Right renal cortex interstitium (tissue), 3 donors: Measurements from ENCODE around the gene PC. TPM values are rescaled to one million over a fixed set of nuclear protein-coding genes. Genes with fewer than 3 reads are reported as not detected.

Source experiments
- DNase-seq, 3 donors: peaks; one replicate each; pipeline ENCODE4 v3.0.0-alpha.2; 2013; ENCODE audit warnings: low read depth in 3 of 3, low spot score in 2 of 3
- polyA plus RNA-seq, 3 donors: library from polyadenylated mRNA; unstranded; fragments of 120-200 nt; gene quantifications; one replicate each; pipeline ENCODE4 v1.2.1, GENCODE V29; 2013; ENCODE audit not compliant: insufficient read length in 3 of 3

Gene PC
- polyA plus RNA-seq, 3 donors = 36.3 to 51.2 (median 45.4) TPM

DNA sequence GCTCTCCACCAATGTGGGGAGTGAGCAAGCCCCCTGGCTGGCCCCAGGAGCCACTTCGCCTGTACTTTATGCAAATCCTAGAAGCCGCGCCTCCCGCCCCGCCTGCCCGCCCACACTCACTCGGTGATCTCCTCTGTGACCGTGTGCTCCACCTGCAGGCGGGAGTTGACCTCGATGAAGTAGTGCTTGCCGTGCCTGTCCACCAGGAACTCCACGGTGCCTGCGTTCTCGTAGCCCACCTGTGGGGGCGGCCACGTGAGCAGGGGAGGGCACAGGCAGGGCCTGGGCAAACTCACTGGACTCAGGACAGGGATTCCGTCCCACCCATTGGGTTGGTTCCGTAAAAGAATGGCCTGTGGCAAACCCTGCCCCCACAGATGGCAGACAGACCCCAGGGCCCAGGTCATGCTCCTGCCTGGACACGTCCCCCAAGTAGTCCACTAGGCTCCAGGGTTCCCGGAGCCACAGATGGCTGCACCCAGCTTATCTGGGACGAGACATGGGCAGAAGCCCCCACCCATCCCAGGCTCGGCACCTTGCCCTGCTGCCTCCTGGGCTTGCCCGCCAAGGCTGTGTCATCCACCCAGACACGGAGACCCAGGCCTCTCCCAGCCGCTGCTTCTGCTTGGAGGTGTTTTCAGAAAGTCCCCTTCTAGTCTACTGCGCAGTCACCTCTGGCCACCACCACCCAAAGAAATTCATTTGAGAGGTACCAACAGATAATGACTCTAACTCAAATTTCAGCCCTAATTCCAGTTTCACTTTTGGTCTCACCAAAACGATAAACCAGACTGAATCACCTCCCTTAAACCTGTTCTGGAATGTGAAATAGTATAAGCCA is 89.2 kb downstream of the PC start:
- no peak for DNase-seq

DNA sequence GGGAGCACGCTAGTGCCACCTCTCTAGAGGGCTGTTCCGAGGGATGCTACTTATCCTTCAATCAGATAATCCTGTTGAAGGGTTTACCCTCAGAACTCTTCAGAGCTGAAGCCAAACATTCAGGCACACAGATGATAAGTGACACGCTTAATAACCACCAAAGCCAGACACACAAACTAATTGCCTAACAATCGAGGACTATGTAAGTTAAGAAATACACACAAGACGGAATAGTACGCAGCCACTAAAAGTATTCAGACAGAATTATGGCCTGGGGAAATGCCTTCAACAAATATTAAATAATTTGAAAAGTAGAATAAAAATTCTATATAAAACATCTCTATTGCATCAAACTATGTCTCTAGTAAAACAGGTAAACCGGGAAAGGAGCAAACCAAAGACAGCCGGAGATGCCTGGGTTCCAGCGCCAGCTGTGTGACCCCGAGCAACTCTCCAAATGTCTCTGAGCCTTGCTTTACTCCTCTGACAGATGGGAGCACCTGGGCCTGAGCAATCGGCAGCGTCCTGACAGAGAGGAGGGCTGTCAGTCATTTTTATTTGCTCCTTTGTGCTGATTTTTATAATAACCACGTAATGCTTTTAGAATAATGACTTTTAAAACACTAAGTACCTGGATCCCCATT is 90.0 kb downstream of the PC start:
- no peak for DNase-seq

DNA sequence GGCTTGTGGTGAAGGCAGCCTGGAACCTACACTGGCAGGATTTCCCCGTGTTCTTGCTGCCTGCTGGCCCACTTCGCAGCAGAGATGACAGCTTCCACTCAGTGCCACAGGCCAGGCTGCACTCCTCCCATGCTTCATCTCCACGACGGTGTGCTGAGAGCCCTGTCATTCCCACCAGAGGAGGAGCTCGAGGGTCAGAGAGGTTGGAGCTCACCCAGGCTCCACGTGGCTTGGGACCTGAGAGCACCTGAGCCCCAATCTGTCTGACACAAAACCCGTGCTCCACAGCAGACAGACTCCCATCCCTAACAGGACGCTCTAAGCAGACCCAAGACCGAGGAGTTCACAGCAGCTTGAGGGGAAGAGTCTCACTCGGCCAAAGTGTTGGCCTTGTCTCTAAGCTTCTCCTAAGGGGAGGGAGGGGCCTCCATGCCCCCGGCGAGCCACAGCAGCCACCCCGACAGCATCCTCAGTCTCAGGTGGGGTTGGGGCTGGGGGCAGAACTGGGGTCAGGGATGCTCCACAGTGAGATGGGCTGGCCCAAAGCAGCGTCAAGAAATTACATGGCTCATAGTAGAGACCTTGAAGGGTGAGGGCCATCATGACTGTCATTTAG is 90.7 kb downstream of the PC start:
- no peak for DNase-seq

DNA sequence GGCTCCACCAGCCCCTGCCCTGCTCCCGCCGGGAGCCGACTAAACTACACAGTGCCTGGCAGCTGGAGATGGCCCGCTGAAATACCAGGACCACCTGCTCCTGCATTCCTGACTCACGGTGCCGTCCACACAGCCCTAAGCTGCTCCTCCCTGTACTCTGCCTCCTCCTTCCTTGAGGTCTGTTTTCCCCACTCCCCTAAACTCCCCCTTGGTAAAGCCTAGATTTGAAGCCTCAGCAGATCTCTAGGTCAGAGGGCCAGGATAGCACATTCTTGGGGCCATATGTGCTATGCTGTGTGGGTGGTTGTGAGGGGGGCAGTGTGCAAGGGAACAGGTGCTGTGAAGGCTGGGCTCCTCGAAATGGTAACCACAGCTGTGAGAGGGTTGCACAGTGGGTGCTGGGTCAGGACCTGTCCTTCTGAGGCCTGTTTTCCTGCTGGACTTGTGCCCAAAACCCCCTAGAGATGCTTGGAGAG is 91.6 kb downstream of the PC start:
- DNase-seq = no peak

DNA sequence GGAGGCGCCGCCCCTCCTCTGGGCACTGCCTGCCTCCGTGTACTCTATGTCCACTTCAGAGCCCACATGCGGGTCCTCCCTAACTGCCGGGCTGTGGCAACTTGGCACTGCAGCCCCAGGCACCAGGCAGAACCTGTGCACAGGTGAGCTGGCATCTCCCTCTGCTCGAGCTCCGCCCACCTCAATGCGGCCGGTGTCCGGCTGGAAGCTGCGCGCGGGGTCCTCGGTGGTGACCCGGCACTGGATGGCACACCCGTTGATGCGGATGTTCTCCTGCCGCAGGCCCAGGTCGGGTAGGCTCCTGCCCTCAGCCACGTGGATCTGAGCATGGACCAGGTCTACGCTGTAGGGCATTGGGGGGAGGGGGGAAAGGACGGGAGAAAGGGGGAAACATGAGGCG is 92.2 kb downstream of the PC start:
- DNase-seq = no peak

DNA sequence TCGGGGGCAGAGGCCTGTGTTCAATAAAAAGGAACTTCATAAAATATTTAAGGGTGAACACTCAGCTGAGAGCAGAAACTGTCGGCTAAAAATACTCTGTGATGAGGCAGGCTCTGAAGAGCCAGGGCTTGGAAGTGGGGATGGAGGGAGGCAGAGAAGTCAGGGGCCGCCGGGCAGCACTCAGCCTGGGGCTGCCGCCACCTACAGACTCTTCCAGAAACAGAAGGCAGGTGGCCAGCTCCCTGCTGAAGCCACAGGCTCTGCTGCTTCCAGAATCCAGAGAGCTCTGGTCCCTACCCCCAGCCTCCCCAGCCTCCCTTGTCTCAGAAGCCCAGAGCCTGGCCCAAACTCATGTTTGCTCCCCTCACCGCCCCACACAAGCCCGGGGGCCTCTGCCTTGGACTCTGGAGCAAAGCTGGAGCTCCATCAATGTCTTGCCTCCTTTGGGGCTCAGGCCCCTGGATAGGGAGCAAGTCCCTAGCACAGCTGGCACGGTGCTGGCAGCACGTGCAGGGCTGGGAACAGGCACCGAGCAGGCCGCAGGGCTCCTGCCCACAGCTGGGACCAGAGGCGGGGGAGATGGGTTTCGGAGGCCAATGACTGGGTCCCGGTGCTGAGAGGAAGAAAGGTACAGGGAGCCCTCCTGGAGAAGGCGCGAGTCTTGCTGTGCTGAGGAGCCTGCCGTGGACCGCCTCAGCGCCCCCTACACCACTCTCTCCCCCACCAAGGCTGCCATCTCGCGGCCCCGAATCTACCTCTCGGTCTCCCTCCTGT is 93.1 kb downstream of the PC start:
- no peak for DNase-seq

DNA sequence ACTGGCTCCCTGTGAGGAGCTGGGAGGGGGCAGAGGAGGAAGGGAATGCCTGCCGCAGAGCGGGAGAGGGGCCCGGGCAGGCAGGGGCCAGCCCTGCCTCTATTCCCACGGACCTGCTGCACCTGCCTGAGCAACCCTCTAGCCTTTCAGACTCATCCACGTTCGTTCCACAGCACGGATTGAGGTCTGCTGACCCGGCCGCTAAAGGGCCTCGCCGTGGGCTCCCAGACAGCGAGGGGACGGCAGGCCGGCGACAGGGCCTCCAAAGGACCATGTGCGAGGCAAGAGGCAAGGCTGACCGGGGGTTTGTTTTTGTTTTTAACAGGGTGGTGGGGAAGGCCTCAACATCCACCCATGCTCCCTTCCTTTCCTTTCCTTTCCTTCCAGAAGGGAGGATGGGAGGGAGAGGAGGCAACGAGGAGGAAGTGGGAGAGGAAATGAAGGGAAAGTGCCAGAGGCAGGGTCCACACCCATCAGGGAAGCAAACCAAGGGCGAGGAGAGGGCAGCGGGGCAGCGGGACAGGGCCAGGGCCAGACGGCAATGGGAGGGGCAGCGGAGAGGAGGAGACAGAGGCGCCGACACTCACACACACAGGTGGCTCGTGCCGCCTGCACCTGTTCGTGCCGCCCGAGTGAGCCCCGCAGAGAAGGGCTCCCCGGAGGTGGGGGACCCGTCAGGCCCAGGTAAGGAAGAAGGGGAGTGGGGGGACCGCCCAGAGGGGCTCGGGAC is 93.8 kb downstream of the PC start:
- DNase-seq = no peak

DNA sequence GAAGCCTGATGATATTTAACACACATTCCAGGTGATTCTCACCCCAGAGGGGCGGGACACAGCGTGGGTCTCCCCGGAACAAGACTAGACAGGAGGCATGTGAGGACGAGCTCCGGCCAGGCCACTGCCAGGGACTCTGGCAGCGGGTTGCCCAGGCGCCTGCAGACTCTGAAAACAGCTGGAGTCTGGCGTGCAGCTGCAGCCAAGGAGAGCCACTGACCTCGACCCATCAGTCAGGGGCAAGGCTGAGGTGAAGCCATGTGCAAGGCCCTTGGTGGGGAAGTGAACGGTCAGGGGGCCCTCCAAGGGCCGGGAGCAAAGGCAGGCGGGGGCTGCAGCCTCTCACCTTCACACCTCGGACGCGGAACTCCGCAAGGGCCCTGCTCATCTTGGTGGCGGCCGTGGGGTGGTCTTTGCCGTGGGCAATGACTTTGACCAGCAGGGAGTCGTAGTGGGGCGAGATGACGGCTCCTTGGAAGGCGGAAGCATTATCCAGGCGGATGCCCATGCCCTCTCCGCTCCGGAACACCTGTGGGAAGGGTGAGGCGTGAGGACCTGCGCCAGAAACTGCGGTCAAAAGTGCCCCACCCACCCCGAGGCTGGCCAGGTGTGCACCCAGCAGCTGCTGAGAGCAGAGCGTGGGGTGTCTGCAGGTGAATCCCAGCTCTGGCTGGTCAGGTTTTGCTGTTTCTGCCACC is 94.6 kb downstream of the PC start:
- DNase-seq = no peak

DNA sequence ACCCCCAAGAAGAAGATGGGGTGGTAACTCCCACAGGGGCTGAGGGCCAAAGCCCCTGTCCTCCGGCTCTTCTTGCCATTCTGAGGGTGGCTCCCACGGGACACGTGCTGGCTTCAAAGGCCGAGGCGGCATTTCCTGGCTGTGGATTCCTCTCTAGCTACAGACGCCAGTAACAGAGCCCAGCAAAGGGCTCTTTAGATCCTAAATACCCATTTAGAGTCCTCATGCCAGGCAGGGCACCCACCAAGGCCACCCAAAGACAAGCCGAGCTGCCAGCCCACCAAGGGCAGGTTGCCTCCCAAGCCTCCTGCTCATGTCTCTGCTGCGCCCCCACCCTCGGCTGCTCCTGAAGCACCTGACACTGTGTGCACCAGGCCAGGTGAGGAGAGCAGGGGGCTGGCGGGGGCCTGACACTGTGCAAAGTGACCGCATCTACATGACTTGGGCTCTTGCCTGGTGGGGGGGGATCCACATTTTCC is 95.6 kb downstream of the PC start:
- no peak for DNase-seq

DNA sequence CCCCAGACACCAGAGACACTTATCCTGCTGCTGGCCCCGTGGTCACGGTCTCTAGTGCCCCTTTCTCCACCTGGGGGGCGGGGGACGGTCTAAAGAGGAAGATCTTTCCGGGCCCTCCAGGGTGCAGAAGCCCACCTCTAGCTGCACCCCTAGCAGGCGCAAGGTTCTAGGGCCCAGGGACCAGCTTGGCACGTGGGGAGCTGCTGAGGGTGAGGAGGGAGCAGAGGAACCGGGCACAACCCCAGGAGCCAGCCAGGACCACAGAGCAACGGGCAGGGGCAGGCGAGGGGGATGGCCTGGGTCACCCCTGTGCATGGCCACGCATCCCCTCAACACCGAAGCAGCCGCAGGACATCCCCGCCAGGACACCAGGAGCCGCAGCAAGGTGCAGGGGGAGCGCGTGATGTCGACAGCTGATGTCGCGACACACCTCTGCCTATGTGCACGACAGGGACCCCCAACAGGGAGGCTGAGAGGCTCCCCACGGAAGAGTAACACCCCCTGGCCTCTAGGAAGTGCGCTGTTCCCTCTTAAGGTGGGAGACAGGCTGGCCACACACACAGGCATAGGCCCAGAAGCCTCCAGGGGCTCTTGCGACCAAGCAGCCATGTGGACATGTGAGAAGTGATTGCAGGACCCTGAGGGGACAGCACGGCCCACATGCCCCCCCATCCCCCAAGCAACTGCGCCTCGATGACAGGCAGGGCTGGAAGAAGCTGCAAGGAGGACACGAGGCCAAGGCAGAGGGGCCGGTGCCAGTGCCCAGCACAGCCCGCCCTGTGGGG is 96.2 kb downstream of the PC start:
- no peak for DNase-seq

DNA sequence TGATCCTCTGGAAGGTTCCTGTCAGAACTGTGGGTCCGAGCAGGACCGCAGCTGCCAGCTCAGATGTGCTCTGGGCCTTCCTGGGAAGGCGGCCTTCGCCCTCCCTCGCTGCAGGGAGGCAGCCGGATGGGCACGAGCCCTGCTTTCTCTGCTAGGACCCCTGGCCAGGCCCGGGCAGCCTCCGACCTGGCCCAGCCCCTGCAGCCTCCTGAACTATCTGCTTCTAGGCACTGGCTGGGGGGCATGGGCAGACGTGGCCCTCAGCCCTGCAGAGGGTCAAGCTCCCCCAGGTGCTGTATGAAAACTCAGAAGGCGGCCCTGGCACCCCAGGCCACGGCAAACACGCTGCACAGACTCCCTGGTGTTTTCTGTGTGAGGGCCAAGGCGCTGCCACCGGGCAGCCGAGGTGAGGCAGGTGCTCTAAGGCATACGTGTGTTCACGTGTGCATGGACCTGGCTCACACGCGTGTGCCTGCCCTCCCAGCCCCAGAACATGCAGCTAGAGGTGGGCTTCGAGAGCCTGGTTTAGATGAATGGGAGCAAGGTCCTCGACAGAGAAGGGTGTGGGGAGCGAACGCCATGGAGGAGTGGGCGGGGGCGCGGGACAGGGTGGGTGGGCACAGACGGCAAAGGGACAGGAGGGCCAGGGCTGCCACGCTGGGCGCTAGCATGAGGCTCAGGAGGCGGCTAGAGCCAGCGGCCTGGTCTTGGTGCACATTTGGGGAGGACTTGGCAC is 97.0 kb downstream of the PC start:
- DNase-seq = no peak

DNA sequence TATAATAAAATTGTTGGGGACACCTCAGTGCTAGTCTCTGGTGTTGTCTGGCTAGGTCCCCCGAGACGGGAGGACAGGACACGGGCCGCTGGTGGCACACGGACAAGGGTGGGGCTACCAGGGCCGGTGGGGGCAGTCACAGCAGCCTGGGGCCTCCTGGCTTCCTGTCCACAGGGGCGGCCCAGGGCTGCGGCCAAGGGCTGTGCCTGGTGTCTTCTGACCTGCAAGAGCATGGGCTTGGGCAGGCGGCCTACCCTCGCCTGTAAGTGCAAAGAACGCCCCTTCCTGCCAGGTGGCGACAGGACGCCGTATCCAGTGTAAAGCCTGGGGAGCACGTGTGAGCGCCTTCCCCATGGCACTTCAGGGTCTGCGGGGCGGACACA is 97.7 kb downstream of the PC start:
- DNase-seq = no peak

DNA sequence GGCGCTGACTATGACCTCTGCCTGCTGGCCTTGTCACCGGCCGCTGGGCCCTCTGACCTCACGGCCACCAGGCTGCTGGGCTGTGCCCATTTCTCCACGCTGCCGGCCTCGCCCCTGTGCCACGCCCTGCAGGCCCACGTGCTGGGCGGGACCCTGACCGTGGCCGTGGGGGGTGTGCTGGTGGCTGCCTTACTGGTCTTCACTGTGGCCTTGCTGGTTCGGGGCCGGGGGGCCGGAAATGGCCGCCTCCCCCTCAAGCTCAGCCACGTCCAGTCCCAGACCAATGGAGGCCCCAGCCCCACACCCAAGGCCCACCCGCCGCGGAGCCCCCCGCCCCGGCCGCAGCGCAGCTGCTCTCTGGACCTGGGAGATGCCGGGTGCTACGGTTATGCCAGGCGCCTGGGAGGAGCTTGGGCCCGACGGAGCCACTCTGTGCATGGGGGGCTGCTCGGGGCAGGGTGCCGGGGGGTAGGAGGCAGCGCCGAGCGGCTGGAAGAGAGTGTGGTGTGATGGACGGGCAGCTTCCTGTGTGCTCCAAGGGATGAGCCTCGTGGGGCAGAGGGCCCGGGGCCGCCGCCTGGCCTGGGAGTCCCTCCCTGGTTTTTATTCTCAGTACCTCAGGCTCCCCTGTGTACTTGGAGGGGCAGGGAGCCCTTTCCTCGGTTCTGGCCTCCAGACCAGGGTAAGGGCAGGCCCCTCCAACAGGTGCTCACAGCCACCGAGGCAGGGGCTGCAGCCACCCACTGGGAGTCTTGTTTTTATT is 98.3 kb downstream of the PC start:
- DNase-seq = no peak

DNA sequence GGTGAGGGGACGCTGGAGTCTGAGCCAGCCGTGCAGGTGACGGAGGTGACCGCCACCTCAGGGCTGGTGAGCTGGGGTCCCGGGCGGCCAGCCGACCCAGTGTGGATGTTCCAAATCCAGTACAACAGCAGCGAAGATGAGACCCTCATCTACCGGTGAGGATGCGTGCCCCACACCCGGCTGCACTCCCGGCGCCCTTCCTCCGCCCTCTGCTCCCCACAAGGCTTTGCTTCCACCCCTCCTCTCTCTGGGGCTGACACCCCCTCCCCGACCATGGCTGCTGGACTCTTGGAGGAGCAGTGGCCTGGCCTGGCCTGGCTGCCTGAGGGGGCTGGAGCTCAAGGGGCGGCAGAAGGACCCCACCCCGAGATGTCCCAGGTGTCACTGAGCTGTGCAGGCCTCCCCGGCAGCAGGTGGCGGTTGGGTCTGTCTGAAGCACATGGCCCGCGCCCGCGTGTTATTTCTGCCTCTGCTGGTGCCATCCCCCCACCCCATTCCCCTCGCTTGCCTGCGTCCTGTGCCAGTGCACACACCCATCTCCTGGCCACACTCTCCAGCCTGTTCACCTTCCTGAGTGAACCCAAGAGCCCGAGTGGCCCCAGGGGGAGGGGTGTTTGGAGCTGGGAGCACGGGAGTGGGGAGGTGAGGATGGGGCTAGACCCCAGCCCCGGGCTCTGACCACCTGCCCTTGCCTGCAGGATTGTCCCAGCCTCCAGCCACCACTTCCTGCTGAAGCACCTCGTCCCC is 99.1 kb downstream of the PC start:
- DNase-seq = no peak

DNA sequence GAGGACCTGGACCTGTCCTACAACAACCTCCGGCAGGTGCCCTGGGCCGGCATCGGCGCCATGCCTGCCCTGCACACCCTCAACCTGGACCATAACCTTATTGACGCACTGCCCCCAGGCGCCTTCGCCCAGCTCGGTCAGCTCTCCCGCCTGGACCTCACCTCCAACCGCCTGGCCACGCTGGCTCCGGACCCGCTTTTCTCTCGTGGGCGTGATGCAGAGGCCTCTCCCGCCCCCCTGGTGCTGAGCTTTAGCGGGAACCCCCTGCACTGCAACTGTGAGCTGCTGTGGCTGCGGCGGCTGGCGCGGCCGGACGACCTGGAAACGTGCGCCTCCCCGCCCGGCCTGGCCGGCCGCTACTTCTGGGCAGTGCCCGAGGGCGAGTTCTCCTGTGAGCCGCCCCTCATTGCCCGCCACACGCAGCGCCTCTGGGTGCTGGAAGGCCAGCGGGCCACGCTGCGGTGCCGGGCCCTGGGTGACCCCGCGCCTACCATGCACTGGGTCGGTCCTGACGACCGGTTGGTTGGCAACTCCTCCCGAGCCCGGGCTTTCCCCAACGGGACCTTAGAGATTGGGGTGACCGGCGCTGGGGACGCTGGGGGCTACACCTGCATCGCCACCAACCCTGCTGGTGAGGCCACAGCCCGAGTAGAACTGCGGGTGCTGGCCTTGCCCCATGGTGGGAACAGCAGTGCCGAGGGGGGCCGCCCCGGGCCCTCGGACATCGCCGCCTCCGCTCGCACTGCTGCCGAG is 99.8 kb downstream of the PC start:
- no peak for DNase-seq

DNA sequence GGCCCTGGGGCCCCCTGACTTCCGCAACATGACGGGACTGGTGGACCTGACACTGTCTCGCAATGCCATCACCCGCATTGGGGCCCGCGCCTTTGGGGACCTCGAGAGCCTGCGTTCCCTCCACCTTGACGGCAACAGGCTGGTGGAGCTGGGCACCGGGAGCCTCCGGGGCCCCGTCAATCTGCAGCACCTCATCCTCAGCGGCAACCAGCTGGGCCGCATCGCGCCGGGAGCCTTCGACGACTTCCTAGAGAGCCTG is 100.3 kb downstream of the PC start:
- no peak for DNase-seq
